Liver (tissue), 3 donors: Measurements from ENCODE around the gene C15orf39.

Experiments
- CTCF ChIP-seq: fragments of 150-350 bp; IDR thresholded peaks from 2 replicates; pipeline ENCODE4 v1.5.1; 2017; ENCODE audit warnings: improper control_type of control experiment, low read depth, low read length; ENCODE audit not compliant: missing input control
- EGR1 ChIP-seq, 2 donors: IDR thresholded peaks; 2 replicates each; pipeline ENCODE4 v1.6.1; 2016 to 2018; ENCODE audit warnings: antibody characterized with exemption in 2 of 2, low read depth in 2 of 2
- GABPA ChIP-seq, 2 donors: IDR thresholded peaks in 1 of 2; conservative IDR thresholded peaks in 1 of 2; 2 replicates each; pipeline ENCODE4 v1.6.1; 2016; ENCODE audit warnings: antibody characterized with exemption in 2 of 2, mild to moderate bottlenecking in 1 of 2, moderate library complexity in 1 of 2
- JUND ChIP-seq, 2 donors: IDR thresholded peaks; 2 replicates each; pipeline ENCODE4 v1.6.1; 2016; ENCODE audit warnings: antibody characterized with exemption in 2 of 2
- RXRA ChIP-seq, 2 donors: IDR thresholded peaks; 2 replicates each; pipeline ENCODE4 v1.6.1; 2017 to 2018; ENCODE audit warnings: antibody characterized with exemption in 2 of 2, mild to moderate bottlenecking in 1 of 2
- SP1 ChIP-seq: IDR thresholded peaks from 2 replicates; pipeline ENCODE4 v1.6.1; 2018; ENCODE audit warnings: antibody characterized with exemption, mild to moderate bottlenecking
- TAF1 ChIP-seq: conservative IDR thresholded peaks from 2 replicates; pipeline ENCODE4 v1.6.1; 2016; ENCODE audit warnings: antibody characterized with exemption, mild to moderate bottlenecking
- YY1 ChIP-seq: IDR thresholded peaks from 2 replicates; pipeline ENCODE4 v1.6.1; 2016; ENCODE audit warnings: antibody characterized with exemption, mild to moderate bottlenecking
- TF ChIP-seq, protein P1 (sequence below): IDR thresholded peaks from 2 replicates; pipeline ENCODE4 v1.6.1; 2016; ENCODE audit warnings: antibody characterized with exemption
- TF ChIP-seq, protein P2 (sequence below): IDR thresholded peaks from 2 replicates; pipeline ENCODE4 v1.6.1; 2016; ENCODE audit warnings: antibody characterized with exemption, mild to moderate bottlenecking
- donor health status: healthy.
- donor health status: healthy.

- TF ChIP-seq CTCF (no peak), JUND (IDR thresholded peaks at IDR 0.05) (no peak), SP1 (no peak), GABPA (IDR thresholded peaks at IDR 0.05 in 1 of 2, conservative IDR thresholded peaks at IDR 0.05 in 1 of 2) (no peak), TAF1 (no peak), YY1 (no peak), EGR1 (IDR thresholded peaks at IDR 0.05; ENCODE audit: low read depth in 2 of 2) (no peak), RXRA (IDR thresholded peaks at IDR 0.05) (no peak)
- TF ChIP-seq, protein P1, sequence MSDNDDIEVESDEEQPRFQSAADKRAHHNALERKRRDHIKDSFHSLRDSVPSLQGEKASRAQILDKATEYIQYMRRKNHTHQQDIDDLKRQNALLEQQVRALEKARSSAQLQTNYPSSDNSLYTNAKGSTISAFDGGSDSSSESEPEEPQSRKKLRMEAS = no peak
- TF ChIP-seq, protein P2, sequence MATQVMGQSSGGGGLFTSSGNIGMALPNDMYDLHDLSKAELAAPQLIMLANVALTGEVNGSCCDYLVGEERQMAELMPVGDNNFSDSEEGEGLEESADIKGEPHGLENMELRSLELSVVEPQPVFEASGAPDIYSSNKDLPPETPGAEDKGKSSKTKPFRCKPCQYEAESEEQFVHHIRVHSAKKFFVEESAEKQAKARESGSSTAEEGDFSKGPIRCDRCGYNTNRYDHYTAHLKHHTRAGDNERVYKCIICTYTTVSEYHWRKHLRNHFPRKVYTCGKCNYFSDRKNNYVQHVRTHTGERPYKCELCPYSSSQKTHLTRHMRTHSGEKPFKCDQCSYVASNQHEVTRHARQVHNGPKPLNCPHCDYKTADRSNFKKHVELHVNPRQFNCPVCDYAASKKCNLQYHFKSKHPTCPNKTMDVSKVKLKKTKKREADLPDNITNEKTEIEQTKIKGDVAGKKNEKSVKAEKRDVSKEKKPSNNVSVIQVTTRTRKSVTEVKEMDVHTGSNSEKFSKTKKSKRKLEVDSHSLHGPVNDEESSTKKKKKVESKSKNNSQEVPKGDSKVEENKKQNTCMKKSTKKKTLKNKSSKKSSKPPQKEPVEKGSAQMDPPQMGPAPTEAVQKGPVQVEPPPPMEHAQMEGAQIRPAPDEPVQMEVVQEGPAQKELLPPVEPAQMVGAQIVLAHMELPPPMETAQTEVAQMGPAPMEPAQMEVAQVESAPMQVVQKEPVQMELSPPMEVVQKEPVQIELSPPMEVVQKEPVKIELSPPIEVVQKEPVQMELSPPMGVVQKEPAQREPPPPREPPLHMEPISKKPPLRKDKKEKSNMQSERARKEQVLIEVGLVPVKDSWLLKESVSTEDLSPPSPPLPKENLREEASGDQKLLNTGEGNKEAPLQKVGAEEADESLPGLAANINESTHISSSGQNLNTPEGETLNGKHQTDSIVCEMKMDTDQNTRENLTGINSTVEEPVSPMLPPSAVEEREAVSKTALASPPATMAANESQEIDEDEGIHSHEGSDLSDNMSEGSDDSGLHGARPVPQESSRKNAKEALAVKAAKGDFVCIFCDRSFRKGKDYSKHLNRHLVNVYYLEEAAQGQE = no peak
Observed at GRCh38 chr15:75233504-75234190, 32.0 kb downstream of the C15orf39 start.
